ENCODE results near the gene HAGH.
A peak's percentile ranks its signal among the peaks of the same experiment; 100 is the strongest.

HAGH gene

DNA sequence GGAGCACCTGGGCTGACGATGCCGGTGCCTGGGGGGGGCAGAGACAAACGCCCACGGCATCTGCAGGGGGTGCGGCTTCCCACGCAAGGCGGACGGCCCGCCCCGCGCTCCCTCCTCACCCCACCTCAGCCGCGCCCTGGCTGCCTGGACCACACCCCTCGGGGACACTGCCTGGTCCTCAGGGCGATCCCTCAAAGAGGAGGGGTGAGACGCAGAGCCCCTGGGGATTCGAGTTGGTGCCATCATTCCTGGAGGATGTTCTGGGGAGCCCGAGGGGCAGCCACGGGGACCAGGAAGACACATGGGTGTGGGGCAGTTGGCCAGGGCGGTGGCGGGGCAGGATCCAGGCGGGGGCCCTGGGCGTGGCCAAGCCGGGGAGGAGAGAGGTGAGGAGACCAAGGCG, 37.0 kb downstream of the HAGH start:
- intact Hi-C loops (cut with DNase I; ENCODE audit: low total_unique reads), result no loop called here
- H3K36me3 ChIP-seq, result peaks cover 15 to 80% (median 44%) of the 10 kb centered on the region in 3 donors
- H3K9me3 ChIP-seq, result no peaks in the 10 kb centered on the region
- TF ChIP-seq, protein P1, sequence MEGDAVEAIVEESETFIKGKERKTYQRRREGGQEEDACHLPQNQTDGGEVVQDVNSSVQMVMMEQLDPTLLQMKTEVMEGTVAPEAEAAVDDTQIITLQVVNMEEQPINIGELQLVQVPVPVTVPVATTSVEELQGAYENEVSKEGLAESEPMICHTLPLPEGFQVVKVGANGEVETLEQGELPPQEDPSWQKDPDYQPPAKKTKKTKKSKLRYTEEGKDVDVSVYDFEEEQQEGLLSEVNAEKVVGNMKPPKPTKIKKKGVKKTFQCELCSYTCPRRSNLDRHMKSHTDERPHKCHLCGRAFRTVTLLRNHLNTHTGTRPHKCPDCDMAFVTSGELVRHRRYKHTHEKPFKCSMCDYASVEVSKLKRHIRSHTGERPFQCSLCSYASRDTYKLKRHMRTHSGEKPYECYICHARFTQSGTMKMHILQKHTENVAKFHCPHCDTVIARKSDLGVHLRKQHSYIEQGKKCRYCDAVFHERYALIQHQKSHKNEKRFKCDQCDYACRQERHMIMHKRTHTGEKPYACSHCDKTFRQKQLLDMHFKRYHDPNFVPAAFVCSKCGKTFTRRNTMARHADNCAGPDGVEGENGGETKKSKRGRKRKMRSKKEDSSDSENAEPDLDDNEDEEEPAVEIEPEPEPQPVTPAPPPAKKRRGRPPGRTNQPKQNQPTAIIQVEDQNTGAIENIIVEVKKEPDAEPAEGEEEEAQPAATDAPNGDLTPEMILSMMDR (IDR thresholded peaks at IDR 0.05), result no peak
- H3K27me3 ChIP-seq, result no peaks in the 10 kb centered on the region
- H3K27ac ChIP-seq, result no peak overlapping the region
- DNase-seq, result peak in 1 of 2 donors; percentile 62
- H3K4me1 ChIP-seq, result peaks cover 0 to 38% (median 8%) of the 10 kb centered on the region in 4 donors
- H3K4me3 ChIP-seq, result no peak overlapping the region

DNA sequence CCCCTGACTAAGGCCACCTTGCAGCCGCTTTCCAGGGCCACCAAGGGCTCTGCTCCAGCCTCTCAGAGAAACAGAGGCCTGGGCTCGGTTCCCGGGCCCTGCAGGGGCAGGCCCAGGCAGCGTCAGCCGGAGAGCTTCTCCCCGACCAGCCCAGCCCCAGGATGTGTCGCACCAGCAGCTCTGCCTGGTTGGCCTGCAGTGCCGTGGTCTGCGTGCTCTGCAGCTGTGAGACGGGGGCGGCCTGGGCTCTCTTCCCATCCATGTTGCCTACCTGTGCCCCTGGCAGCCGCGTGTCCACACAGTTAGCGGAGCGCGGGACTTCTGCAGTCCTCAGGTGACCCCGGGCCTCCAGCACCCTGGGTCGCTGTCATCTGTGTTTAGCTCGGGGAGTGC, 37.9 kb downstream of the HAGH start:
- Histone ChIP-seq H3K9me3 (no peaks in the 10 kb centered on the region), H3K36me3 (peaks cover 15 to 80% (median 44%) of the 10 kb centered on the region in 3 donors), H3K4me1 (peaks cover 0 to 40% (median 17%) of the 10 kb centered on the region in 4 donors), H3K27me3 (no peaks in the 10 kb centered on the region), H3K4me3 (no peak overlapping the region), H3K27ac (no peak overlapping the region)
- TF ChIP-seq, protein P1 (IDR thresholded peaks at IDR 0.05), result no peak
- DNase-seq, result no peak
- intact Hi-C loops (cut with DNase I; ENCODE audit: low total_unique reads), result no loop called here

- intact Hi-C loops (cut with DNase I; ENCODE audit: low total_unique reads), result no loop called here
- Histone ChIP-seq H3K4me3 (no peak overlapping the region), H3K27ac (no peak overlapping the region), H3K27me3 (no peaks in the 10 kb centered on the region), H3K4me1 (peaks cover 0 to 43% (median 21%) of the 10 kb centered on the region in 4 donors), H3K9me3 (no peaks in the 10 kb centered on the region), H3K36me3 (peaks cover 15 to 80% (median 44%) of the 10 kb centered on the region in 3 donors)
- TF ChIP-seq, protein P1 (IDR thresholded peaks at IDR 0.05), result no peak
- peak in 1 of 2 donors; percentile 56 for DNase-seq
Observed at GRCh38 chr16:1788095-1788707, 38.4 kb downstream of the HAGH start.

DNA sequence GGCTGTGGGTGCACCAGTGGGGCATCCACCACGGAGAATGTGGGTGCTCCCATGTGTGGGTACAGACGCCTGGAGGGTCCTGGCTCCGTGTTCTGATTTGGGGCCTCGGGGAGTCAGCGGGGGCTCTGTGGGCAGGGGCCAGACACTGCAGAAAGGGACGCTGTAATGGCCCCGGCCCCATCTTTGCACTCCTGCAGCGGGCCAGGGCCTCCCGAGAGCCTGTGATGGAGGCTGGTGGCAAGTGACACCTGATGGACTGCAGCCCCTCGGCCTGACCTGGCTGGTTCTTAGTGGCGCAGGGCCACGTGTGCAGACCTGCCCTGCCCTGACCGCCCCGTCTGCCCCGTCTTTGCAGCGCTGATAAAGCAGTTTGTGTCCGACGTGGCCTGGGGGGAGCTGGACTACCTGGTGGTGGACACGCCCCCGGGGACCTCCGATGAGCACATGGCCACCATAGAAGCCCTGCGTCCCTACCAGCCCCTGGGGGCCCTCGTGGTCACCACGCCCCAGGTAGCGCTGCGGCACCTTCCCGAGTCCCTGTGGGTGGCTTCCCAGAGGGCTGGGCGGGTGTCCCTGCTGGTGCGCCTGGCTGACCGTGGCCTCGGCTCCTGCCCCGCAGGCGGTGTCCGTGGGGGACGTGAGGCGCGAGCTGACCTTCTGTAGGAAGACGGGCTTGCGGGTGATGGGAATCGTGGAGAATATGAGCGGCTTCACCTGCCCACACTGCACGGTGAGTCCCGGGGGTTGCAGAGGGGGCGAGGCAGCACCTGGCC, 39.1 kb downstream of the HAGH start:
- TF ChIP-seq, protein P1 (IDR thresholded peaks at IDR 0.05), result no peak
- H3K36me3 ChIP-seq, result peaks cover 15 to 75% (median 44%) of the 10 kb centered on the region in 3 donors

DNA sequence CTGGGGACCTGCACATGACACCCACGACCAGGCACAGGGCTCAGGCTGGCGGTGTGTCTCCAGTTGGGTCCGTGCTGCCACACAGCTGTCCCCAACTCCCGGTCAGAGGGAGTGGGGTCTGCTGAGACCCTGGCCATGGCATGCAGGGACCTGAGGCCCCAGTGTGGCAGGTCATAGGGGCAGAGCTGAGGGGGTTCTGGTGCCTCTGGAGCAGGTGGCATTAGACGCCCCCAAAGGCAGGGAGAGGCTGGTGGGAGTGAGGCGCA, 39.6 kb downstream of the HAGH start:
- H3K36me3 ChIP-seq, result peaks cover 15 to 70% (median 44%) of the 10 kb centered on the region in 3 donors
- no peak for DNase-seq
- H3K4me1 ChIP-seq, result peaks cover 0 to 44% (median 21%) of the 10 kb centered on the region in 4 donors
- no peak overlapping the region for H3K4me3 ChIP-seq
- TF ChIP-seq, protein P1 (IDR thresholded peaks at IDR 0.05), result no peak
- H3K27ac ChIP-seq, result no peak overlapping the region
- no peaks in the 10 kb centered on the region for H3K27me3 ChIP-seq
- no peaks in the 10 kb centered on the region for H3K9me3 ChIP-seq
- intact Hi-C loops (cut with DNase I; ENCODE audit: low total_unique reads), result no loop called here

More for the DNA sequence above, 39.1 kb downstream of the HAGH start:
- Histone ChIP-seq H3K4me3 (no peak overlapping the region), H3K4me1 (peaks cover 0 to 44% (median 21%) of the 10 kb centered on the region in 4 donors), H3K27ac (no peak overlapping the region), H3K27me3 (no peaks in the 10 kb centered on the region), H3K9me3 (no peaks in the 10 kb centered on the region)
- peak in 1 of 2 donors; percentile 64 for DNase-seq
- intact Hi-C loops (cut with DNase I; ENCODE audit: low total_unique reads), result no loop called here
